ENCODE results near the gene TMEM255A. TPM values are rescaled to one million over a fixed set of nuclear protein-coding genes. Genes with fewer than 3 reads are reported as not detected.
A peak's percentile ranks its signal among the peaks of the same experiment; 100 is the strongest.

Gene TMEM255A
- total RNA-seq, 2 experiments from 2014 or later, result not detected

DNA sequence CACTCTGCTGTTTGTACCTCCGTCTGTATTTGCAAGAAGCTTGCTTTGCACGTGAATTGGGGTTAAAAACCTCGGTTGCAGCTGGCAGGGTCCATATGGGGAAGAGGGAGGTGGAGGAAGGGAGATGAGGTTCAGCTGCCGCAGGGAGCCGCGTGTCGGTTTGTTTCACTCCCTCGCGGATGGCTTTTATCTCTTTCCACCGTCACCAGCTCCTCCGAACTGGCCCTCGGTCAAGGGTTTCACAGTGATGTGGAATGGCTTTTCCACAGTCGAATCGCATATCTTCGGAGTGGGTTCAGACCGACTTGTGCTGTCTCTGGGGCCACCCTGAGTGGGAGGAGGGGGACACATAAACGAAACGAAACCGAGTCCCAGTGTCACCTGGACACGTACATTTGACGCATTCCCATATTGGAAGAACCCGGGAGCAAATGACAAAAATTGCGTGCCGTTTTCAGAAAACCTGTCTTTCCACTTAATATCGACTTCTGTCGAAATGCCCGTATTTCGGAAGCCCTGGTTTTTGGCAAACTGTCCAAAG is 59.7 kb downstream of the TMEM255A start:
- TF ChIP-seq CTCF (IDR thresholded peaks at IDR 0.05), result no peak
- Mint-ChIP-seq H3K4me1 (ENCODE audit: low read depth) (peaks cover 48% of the 10 kb centered on the region), H3K4me3 (peak overlapping the region; percentile 94), H3K27me3 (no peaks in the 10 kb centered on the region), H3K27ac (peak overlapping the region; percentile 94), H3K36me3 (ENCODE audit: low read depth) (peaks cover 50% of the 10 kb centered on the region), H3K9me3 (no peaks in the 10 kb centered on the region)
- H3K27me3 ChIP-seq (ENCODE audit: control insufficient read depth in 1 of 2, insufficient read depth in 2 of 2, low read length in 2 of 2), result no peaks in the 10 kb centered on the region
- ATAC-seq (ENCODE audit: poor library complexity) (no peak), DNase-seq (peak in 9 of 14 experiments; percentile 0 to 49 (median 20))
- no peaks in the 10 kb centered on the region for H3K9me3 ChIP-seq (ENCODE audit: control insufficient read depth in 1 of 2, insufficient read depth in 1 of 2, low read length in 2 of 2)
- no peaks in the 10 kb centered on the region for H3K4me1 ChIP-seq (ENCODE audit: insufficient read depth, low read length)
- CTCF ChIA-PET, result interaction anchor here (1.4 to 1.9 kb wide), 4 partner anchors 18 to 58 kb away, joined by 6 to 15 read pairs (median 7); no protein-coding TSS in a partner anchor
- H3K27ac ChIP-seq (ENCODE audit: low read depth in 1 of 2, low read length in 2 of 2), result peak overlapping the region; percentile 72 to 89
- H3K36me3 ChIP-seq (ENCODE audit: insufficient read depth, low read length), result peaks cover 30% of the 10 kb centered on the region
- POLR2A ChIA-PET, result interaction anchor here (0.6 to 1.9 kb wide), 11 partner anchors 9 to 461 kb away, joined by 3 to 42 read pairs (median 6); partner anchors contain the start of genes CUL4B, MCTS1, RPL39 and TMEM255A
- H3K4me3 ChIP-seq (ENCODE audit: low read length), result peak overlapping the region; percentile 76
- intact Hi-C loops (cut with DNase I, micrococcal nuclease), result loop anchor here (5.0 to 10.0 kb wide), 2 partner anchors 56 to 307 kb away; partner anchors contain the start of gene NKAP (in 1 of the 2)

- Mint-ChIP-seq H3K36me3 (ENCODE audit: low read depth) (peaks cover 41% of the 10 kb centered on the region), H3K27ac (peak within 1 kb of the TSS; percentile 94), H3K4me1 (ENCODE audit: low read depth) (peaks cover 41% of the 10 kb centered on the region), H3K4me3 (peak within 1 kb of the TSS; percentile 96), H3K27me3 (no peaks in the 10 kb centered on the region), H3K9me3 (no peaks in the 10 kb centered on the region)
- H3K4me1 ChIP-seq (ENCODE audit: insufficient read depth, low read length), result no peaks in the 10 kb centered on the region
- POLR2A ChIA-PET, result interaction anchor here (0.6 to 1.9 kb wide), 18 partner anchors 9 to 460 kb away, joined by 3 to 42 read pairs (median 4); partner anchors contain the start of genes CUL4B, MCTS1, RPL39 and TMEM255A
- H3K9me3 ChIP-seq (ENCODE audit: control insufficient read depth in 1 of 2, insufficient read depth in 1 of 2, low read length in 2 of 2), result no peaks in the 10 kb centered on the region
- H3K36me3 ChIP-seq (ENCODE audit: insufficient read depth, low read length), result peaks cover 25% of the 10 kb centered on the region
- peak; percentile 99 for ATAC-seq (ENCODE audit: poor library complexity)
- peak within 1 kb of the TSS; percentile 72 to 89 for H3K27ac ChIP-seq (ENCODE audit: low read depth in 1 of 2, low read length in 2 of 2)
- TF ChIP-seq CTCF (IDR thresholded peaks at IDR 0.05), result peak; percentile 79
- intact Hi-C loops (cut with DNase I, micrococcal nuclease), result loop anchor here (5.0 to 10.0 kb wide), 2 partner anchors 57 to 306 kb away; partner anchors contain the start of gene NKAP (in 1 of the 2)
- H3K27me3 ChIP-seq (ENCODE audit: control insufficient read depth in 1 of 2, insufficient read depth in 2 of 2, low read length in 2 of 2), result no peaks in the 10 kb centered on the region
- peak within 1 kb of the TSS; percentile 76 for H3K4me3 ChIP-seq (ENCODE audit: low read length)
- CTCF ChIA-PET, result interaction anchor here (0.6 to 1.9 kb wide), 9 partner anchors 12 to 235 kb away, joined by 3 to 15 read pairs (median 4); no protein-coding TSS in a partner anchor
- peak; percentile 67 to 94 (median 80) for DNase-seq
These were observed 60.6 kb downstream of the TMEM255A start, which contains the start of gene ZBTB33 for GRCh38 chrX:120250522-120251271. Gene ZBTB33, plus strand, starts transcription at chrX:120250812. Its CDS starts 2,604 bp downstream, at chrX:120253416.

DNA sequence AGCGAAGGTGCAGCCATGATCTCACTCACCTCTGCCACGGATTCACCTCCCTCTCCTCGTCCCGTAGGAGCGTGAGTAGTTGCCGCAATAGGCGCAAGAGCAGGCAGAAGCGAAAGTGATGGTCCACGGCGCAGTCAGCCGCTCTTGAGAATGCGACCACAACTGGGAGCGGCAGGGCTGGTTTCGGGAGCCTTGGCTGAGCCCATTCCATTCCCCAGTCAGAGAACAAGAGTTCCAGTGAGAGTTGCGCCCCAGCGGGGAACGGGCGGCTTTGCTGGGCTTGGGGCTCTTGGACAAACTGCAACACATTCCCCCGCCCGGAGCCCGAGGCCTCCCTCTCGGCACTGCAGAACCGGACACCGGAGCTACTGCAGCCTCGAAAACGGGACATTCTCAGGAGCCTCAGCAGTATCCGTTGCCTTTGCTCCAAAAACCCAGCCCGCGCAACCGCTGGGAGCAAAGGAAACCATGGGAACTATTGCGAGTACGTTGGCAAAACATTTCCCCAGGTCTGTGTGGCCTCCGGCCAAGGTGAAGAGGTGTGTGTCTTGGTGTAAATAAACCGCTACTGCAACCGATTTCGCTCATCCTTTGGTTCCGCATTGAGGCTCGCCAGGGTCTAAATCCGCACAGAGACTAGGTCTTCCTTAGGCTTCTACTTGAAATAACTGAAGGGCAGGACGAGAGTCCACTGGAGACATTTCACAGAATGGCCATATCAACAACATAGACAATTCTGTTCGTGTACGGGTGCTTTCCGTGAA is 66.3 kb downstream of the TMEM255A start:
- H3K4me3 ChIP-seq (ENCODE audit: low read length), result peak overlapping the region; percentile 90
- TF ChIP-seq CTCF (IDR thresholded peaks at IDR 0.05), result no peak

More for the DNA sequence above, 66.3 kb downstream of the TMEM255A start:
- ChIA-PET POLR2A (no interaction called here), CTCF (no interaction called here)
- Mint-ChIP-seq H3K4me3 (peak overlapping the region; percentile 98), H3K27ac (peak overlapping the region; percentile 84), H3K9me3 (no peaks in the 10 kb centered on the region), H3K27me3 (no peaks in the 10 kb centered on the region), H3K36me3 (ENCODE audit: low read depth) (peaks cover 8% of the 10 kb centered on the region), H3K4me1 (ENCODE audit: low read depth) (peaks cover 26% of the 10 kb centered on the region)
- intact Hi-C loops (cut with DNase I, micrococcal nuclease), result loop anchor here in 1 of 2 experiments (5.0 to 10.0 kb wide), 2 partner anchors 222 to 300 kb away; partner anchors contain the start of genes LAMP2 and NKAP
- H3K4me1 ChIP-seq (ENCODE audit: insufficient read depth, low read length), result peaks cover 3% of the 10 kb centered on the region
- peak; percentile 83 for ATAC-seq (ENCODE audit: poor library complexity)
- no peaks in the 10 kb centered on the region for H3K27me3 ChIP-seq (ENCODE audit: control insufficient read depth in 1 of 2, insufficient read depth in 2 of 2, low read length in 2 of 2)
- no peaks in the 10 kb centered on the region for H3K9me3 ChIP-seq (ENCODE audit: control insufficient read depth in 1 of 2, insufficient read depth in 1 of 2, low read length in 2 of 2)
- peak overlapping the region; percentile 14 to 66 for H3K27ac ChIP-seq (ENCODE audit: low read depth in 1 of 2, low read length in 2 of 2)
- peak; percentile 34 to 80 (median 48) for DNase-seq
- peaks cover under 1% of the 10 kb centered on the region for H3K36me3 ChIP-seq (ENCODE audit: insufficient read depth, low read length)
